Embryonic facial prominence (tissue), 1 donor: ENCODE results near the gene STRN.
"Not testable (repeated sequence)": the region's sequence is repeated elsewhere in the genome, so short reads cannot be mapped to it uniquely, and the experiment has no call there.

ENCODE experiments used
- DNase-seq: peaks from one replicate; pipeline ENCODE4 v3.0.0-alpha.2; 2016; ENCODE audit errors: extremely low spot score

Gene STRN

GRCh38 chr2:36966370-36967235 is at the start of gene STRN:
Gene STRN, minus strand, starts transcription at chr2:36966536. Its CDS starts 73 bp downstream, at chr2:36966463.
- DNase-seq = peak; percentile 87

GRCh38 chr2:37013315-37013641 is 46.9 kb upstream of the STRN start:
- no peak for DNase-seq

- no peak for DNase-seq
These were observed 44.8 kb upstream of the STRN start for GRCh38 chr2:37011130-37011529.

GRCh38 chr2:37005118-37005868 is 39.0 kb upstream of the STRN start:
- no peak for DNase-seq

GRCh38 chr2:37000988-37001556 is 34.7 kb upstream of the STRN start:
- DNase-seq = no peak

GRCh38 chr2:37000318-37000717 is 34.0 kb upstream of the STRN start:
- DNase-seq = no peak

- not testable (repeated sequence) for DNase-seq
These were observed 33.1 kb upstream of the STRN start for GRCh38 chr2:36999416-36999815.

- DNase-seq = no peak
These were observed 27.7 kb upstream of the STRN start for GRCh38 chr2:36993841-36994620.

GRCh38 chr2:36988008-36988407 is 21.7 kb upstream of the STRN start:
- DNase-seq = no peak

- no peak for DNase-seq
These were observed 16.1 kb upstream of the STRN start for GRCh38 chr2:36982467-36982866.

- no peak for DNase-seq
These were observed 15.6 kb upstream of the STRN start for GRCh38 chr2:36981911-36982310.

GRCh38 chr2:36979007-36979406 is 12.7 kb upstream of the STRN start:
- DNase-seq = not testable (repeated sequence)

GRCh38 chr2:36976065-36976464 is 9.7 kb upstream of the STRN start:
- no peak for DNase-seq

GRCh38 chr2:36975306-36975705 is 9.0 kb upstream of the STRN start:
- DNase-seq = no peak

GRCh38 chr2:36973320-36973719 is 7.0 kb upstream of the STRN start:
- no peak for DNase-seq

- no peak for DNase-seq
These were observed 5.7 kb upstream of the STRN start for GRCh38 chr2:36971990-36972389.

GRCh38 chr2:36967236-36967876 is 1.0 kb upstream of the STRN start:
- peak; percentile 6 for DNase-seq

- peak; percentile 23 for DNase-seq
These were observed 476 bp downstream of the STRN start for GRCh38 chr2:36965751-36966369.

GRCh38 chr2:36965206-36965605 is 1.1 kb downstream of the STRN start:
- DNase-seq = no peak

GRCh38 chr2:36964496-36965058 is 1.8 kb downstream of the STRN start:
- no peak for DNase-seq

- no peak for DNase-seq
These were observed 2.6 kb downstream of the STRN start for GRCh38 chr2:36963734-36964133.
